Mammary epithelial cell (primary cell): ENCODE measurements around the gene GATA2.

ENCODE experiments used
- EZH2 ChIP-seq: IDR thresholded peaks from 2 replicates; pipeline ENCODE4 v1.6.1; 2012; ENCODE audit warnings: low read length, inconsistent platforms, borderline replicate concordance
- TF ChIP-seq, protein P1 (sequence below), 2 donors: IDR thresholded peaks in 1 of 2; conservative IDR thresholded peaks in 1 of 2; 2 replicates each; pipeline ENCODE4 v1.5.1; 2011 to 2012; ENCODE audit warnings: inconsistent platforms in 2 of 2, low read length in 2 of 2, mild to moderate bottlenecking in 2 of 2, control low read depth in 1 of 2, low read depth in 1 of 2; ENCODE audit not compliant: insufficient read depth in 1 of 2; ENCODE audit errors: extremely low read depth in 1 of 2

- TF ChIP-seq, protein P1, sequence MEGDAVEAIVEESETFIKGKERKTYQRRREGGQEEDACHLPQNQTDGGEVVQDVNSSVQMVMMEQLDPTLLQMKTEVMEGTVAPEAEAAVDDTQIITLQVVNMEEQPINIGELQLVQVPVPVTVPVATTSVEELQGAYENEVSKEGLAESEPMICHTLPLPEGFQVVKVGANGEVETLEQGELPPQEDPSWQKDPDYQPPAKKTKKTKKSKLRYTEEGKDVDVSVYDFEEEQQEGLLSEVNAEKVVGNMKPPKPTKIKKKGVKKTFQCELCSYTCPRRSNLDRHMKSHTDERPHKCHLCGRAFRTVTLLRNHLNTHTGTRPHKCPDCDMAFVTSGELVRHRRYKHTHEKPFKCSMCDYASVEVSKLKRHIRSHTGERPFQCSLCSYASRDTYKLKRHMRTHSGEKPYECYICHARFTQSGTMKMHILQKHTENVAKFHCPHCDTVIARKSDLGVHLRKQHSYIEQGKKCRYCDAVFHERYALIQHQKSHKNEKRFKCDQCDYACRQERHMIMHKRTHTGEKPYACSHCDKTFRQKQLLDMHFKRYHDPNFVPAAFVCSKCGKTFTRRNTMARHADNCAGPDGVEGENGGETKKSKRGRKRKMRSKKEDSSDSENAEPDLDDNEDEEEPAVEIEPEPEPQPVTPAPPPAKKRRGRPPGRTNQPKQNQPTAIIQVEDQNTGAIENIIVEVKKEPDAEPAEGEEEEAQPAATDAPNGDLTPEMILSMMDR (conservative IDR thresholded peaks at IDR 0.05 in 1 of 2, IDR thresholded peaks at IDR 0.05 in 1 of 2; ENCODE audit: extremely low read depth in 1 of 2, insufficient read depth in 1 of 2, low read depth in 1 of 2, low read length in 2 of 2): no peak
- no peak for TF ChIP-seq EZH2
These were observed 767 bp upstream of the GATA2 start for GRCh38 chr3:128493570-128494366.
